Measurements from ENCODE around the gene CACNA1S. TPM values are rescaled to one million over a fixed set of nuclear protein-coding genes. Genes with fewer than 3 reads are reported as not detected.

The CACNA1S gene
- total and polyA plus RNA-seq, 2 of the 13 experiments (the other 11 are each of a cell fraction or from before 2014, with no cell fraction given), result not detected

GRCh38 chr1:201154389-201155165 is 42.4 kb upstream of the CACNA1S start, which contains the start of gene TMEM9 (continued):
- TF ChIP-seq HMGXB3 (CRISPR knock-in tag; IDR thresholded peaks at IDR 0.05; ENCODE audit: borderline replicate concordance) (no peak), RAD21 (CRISPR knock-in tag; IDR thresholded peaks at IDR 0.05) (no peak), ZKSCAN5 (CRISPR knock-in tag; IDR thresholded peaks at IDR 0.05) (no peak), DMAP1 (CRISPR knock-in tag; IDR thresholded peaks at IDR 0.05) (peak; percentile 22; the same call in 1 of the 2 replicates), NONO (IDR thresholded peaks at IDR 0.05) (no peak), NONO (CRISPR knock-in tag; conservative IDR thresholded peaks at IDR 0.05) (peak; percentile 68), FOXA1 (IDR thresholded peaks at IDR 0.05) (no peak), FOXA1 (CRISPR knock-in tag; IDR thresholded peaks at IDR 0.05) (no peak), ZNF710 (CRISPR knock-in tag; IDR thresholded peaks at IDR 0.05; ENCODE audit: borderline replicate concordance) (no peak), CENPT (CRISPR knock-in tag; IDR thresholded peaks at IDR 0.05; ENCODE audit: low read depth) (no peak), NFKB2 (CRISPR knock-in tag; IDR thresholded peaks at IDR 0.05; ENCODE audit: borderline replicate concordance) (no peak), HMG20A (CRISPR knock-in tag; IDR thresholded peaks at IDR 0.05; ENCODE audit: borderline replicate concordance) (no peak), ZNF136 (CRISPR knock-in tag; IDR thresholded peaks at IDR 0.05; ENCODE audit: low read depth) (no peak), TOE1 (CRISPR knock-in tag; IDR thresholded peaks at IDR 0.05) (no peak), RBFOX2 (IDR thresholded peaks at IDR 0.05; ENCODE audit: low read depth, low read length) (no peak), ZNF17 (CRISPR knock-in tag; IDR thresholded peaks at IDR 0.05) (no peak), YY1 (IDR thresholded peaks at IDR 0.05; ENCODE audit: insufficient read depth, insufficient replicate concordance, low read depth, low read length) (peak; percentile 7), MAFK (conservative IDR thresholded peaks at IDR 0.05 in 1 of 2, IDR thresholded peaks at IDR 0.05 in 1 of 2; ENCODE audit: low read length in 2 of 2) (no peak), ZSCAN21 (CRISPR knock-in tag; IDR thresholded peaks at IDR 0.05; ENCODE audit: borderline replicate concordance) (0 out of 2 replicates have a peak, but pooled peaks have one; percentile 24), PITX1 (CRISPR knock-in tag; IDR thresholded peaks at IDR 0.05) (no peak), ZNF7 (CRISPR knock-in tag; IDR thresholded peaks at IDR 0.05) (no peak), ZNF766 (CRISPR knock-in tag; IDR thresholded peaks at IDR 0.05; ENCODE audit: borderline replicate concordance) (no peak), TAF1 (CRISPR knock-in tag; IDR thresholded peaks at IDR 0.05) (no peak), U2AF2 (IDR thresholded peaks at IDR 0.05; ENCODE audit: low read depth, low read length) (peak; percentile 92)
- TF ChIP-seq, protein P1, sequence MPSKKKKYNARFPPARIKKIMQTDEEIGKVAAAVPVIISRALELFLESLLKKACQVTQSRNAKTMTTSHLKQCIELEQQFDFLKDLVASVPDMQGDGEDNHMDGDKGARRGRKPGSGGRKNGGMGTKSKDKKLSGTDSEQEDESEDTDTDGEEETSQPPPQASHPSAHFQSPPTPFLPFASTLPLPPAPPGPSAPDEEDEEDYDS (CRISPR knock-in tag; IDR thresholded peaks at IDR 0.05), result peak; percentile 75
